Measurements from ENCODE around the gene AOX1.
"Not testable (repeated sequence)": the region's sequence is repeated elsewhere in the genome, so short reads cannot be mapped to it uniquely, and the experiment has no call there.

The AOX1 gene

DNA sequence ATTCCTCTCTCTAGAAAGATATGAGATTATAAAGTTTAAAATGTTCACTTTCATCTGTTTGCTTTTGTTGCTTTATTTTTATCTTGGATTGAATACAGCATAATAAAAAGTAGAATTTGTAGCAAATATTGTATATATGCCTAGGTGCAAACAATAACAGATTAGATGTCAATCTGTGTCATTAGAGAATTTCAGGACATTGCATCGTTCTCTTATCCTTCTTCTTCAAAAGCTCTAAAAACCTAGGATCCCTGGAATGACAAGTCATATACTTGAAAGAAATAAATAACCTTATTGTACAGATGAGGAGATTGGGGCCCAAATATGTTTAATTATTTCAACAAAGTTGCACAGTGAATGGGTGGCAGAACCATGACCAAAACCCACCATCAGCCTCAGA, 123.1 kb downstream of the AOX1 start:
- Mint-ChIP-seq H3K27ac (no peak overlapping the region), H3K4me3 (no peak overlapping the region), H3K4me1 (peaks cover 75% of the 10 kb centered on the region), H3K9me3 (no peaks in the 10 kb centered on the region), H3K36me3 (peaks cover 8% of the 10 kb centered on the region)
- DNase-seq (ENCODE audit: low spot score in 2 of 2) = no peak
- ATAC-seq = no peak

- DNase-seq (ENCODE audit: low spot score in 2 of 2) (peak; percentile 80 to 94), ATAC-seq (peak; percentile 98)
- Mint-ChIP-seq H3K36me3 (peaks cover 8% of the 10 kb centered on the region), H3K9me3 (no peaks in the 10 kb centered on the region), H3K4me3 (peak overlapping the region; percentile 62), H3K27ac (peak overlapping the region; percentile 99), H3K4me1 (peaks cover 54% of the 10 kb centered on the region)
Measured at GRCh38 chr2:200713003-200713703, 127.3 kb downstream of the AOX1 start.

GRCh38 chr2:200713704-200714064, 127.9 kb downstream of the AOX1 start:
- H3K4me3 Mint-ChIP-seq = peak overlapping the region; percentile 62
- ATAC-seq = no peak

GRCh38 chr2:200715014-200715413, 129.2 kb downstream of the AOX1 start:
- H3K27ac Mint-ChIP-seq; DNase-seq (ENCODE audit: low spot score in 2 of 2); ATAC-seq; H3K9me3 Mint-ChIP-seq; H3K4me3 Mint-ChIP-seq; H3K36me3 Mint-ChIP-seq: not testable (repeated sequence)
- H3K4me1 Mint-ChIP-seq = peaks cover 48% of the 10 kb centered on the region

More at GRCh38 chr2:200713704-200714064, 127.9 kb downstream of the AOX1 start:
- peaks cover 48% of the 10 kb centered on the region for H3K4me1 Mint-ChIP-seq
- H3K27ac Mint-ChIP-seq = peak overlapping the region; percentile 99
- peak; percentile 27 to 62 for DNase-seq (ENCODE audit: low spot score in 2 of 2)
- no peaks in the 10 kb centered on the region for H3K9me3 Mint-ChIP-seq
- H3K36me3 Mint-ChIP-seq = peaks cover 8% of the 10 kb centered on the region

GRCh38 chr2:200716386-200716785, 130.6 kb downstream of the AOX1 start:
- Mint-ChIP-seq H3K4me1 (peaks cover 36% of the 10 kb centered on the region), H3K36me3 (peaks cover 8% of the 10 kb centered on the region), H3K27ac (peak overlapping the region; percentile 32), H3K4me3 (no peak overlapping the region), H3K9me3 (no peaks in the 10 kb centered on the region)
- no peak for DNase-seq (ENCODE audit: low spot score in 2 of 2)
- ATAC-seq = no peak

All from stimulated activated effector memory CD8-positive, alpha-beta T cell treated with anti-CD3 and anti-CD28 coated beads, Interleukin-12 subunit alpha, Interleukin-12 subunit beta, amount 100 ng/mL, for 72 hours (primary cell).